GM06990 (cell line): ENCODE data around the gene MYL12B.

Source experiments
- DNase-seq: peaks from one replicate; pipeline ENCODE4 v3.0.0-alpha.2; 2011; ENCODE audit not compliant: insufficient read length; ENCODE audit errors: extremely low read depth
- H3K27me3 ChIP-seq: replicated peaks from 2 replicates; pipeline ENCODE4 v1.6.0; 2011; ENCODE audit warnings: low read length; ENCODE audit not compliant: control insufficient read depth, insufficient read depth
- H3K36me3 ChIP-seq: 2 replicates; pipeline ENCODE4 v1.5.1; 2011; ENCODE audit warnings: low read length; ENCODE audit not compliant: control insufficient read depth, insufficient read depth
- H3K4me3 ChIP-seq: replicated peaks from 2 replicates; pipeline ENCODE4 v1.5.1; 2011; ENCODE audit warnings: low read depth, mild to moderate bottlenecking, control low read depth, low read length
- CTCF ChIP-seq: IDR thresholded peaks from 2 replicates; pipeline ENCODE4 v1.5.1; 2011; ENCODE audit warnings: low read length, control low read depth, mild to moderate bottlenecking, inconsistent platforms; ENCODE audit not compliant: insufficient read depth, poor library complexity, severe bottlenecking

MYL12B gene

GRCh38 chr18:3254725-3255124 is 7.2 kb upstream of the MYL12B start:
- Histone ChIP-seq H3K36me3 (peaks cover 4% of the 10 kb centered on the region), H3K27me3 (no peaks in the 10 kb centered on the region), H3K4me3 (no peak overlapping the region)
- no peak for TF ChIP-seq CTCF
- no peak for DNase-seq

- Histone ChIP-seq H3K27me3 (no peaks in the 10 kb centered on the region), H3K4me3 (no peak overlapping the region), H3K36me3 (peaks cover 4% of the 10 kb centered on the region)
- TF ChIP-seq CTCF, result no peak
- no peak for DNase-seq
These were observed 6.2 kb upstream of the MYL12B start for GRCh38 chr18:3255611-3256165.

GRCh38 chr18:3256693-3257626 is 5.0 kb upstream of the MYL12B start:
- Histone ChIP-seq H3K36me3 (peaks cover 4% of the 10 kb centered on the region), H3K27me3 (no peaks in the 10 kb centered on the region), H3K4me3 (no peak overlapping the region)
- TF ChIP-seq CTCF, result no peak
- peak; percentile 44 for DNase-seq

GRCh38 chr18:3257627-3258120 is 4.3 kb upstream of the MYL12B start:
- H3K27me3 ChIP-seq, result no peaks in the 10 kb centered on the region
- H3K4me3 ChIP-seq, result no peak overlapping the region
- DNase-seq, result no peak
- TF ChIP-seq CTCF, result no peak
- H3K36me3 ChIP-seq, result peaks cover 4% of the 10 kb centered on the region

- no peak for DNase-seq
- Histone ChIP-seq H3K4me3 (peak overlapping the region; percentile 90), H3K36me3 (peaks cover 2% of the 10 kb centered on the region), H3K27me3 (no peaks in the 10 kb centered on the region)
- TF ChIP-seq CTCF, result no peak
These were observed 949 bp upstream of the MYL12B start for GRCh38 chr18:3260995-3261372.
